Suprapubic skin (tissue), 4 donors: ENCODE data around the gene PSMC5. TPM values are rescaled to one million over a fixed set of nuclear protein-coding genes. Genes with fewer than 3 reads are reported as not detected.

Experiments used
- DNase-seq, 2 donors: peaks; one replicate each; pipeline ENCODE4 v3.0.0-alpha.2; 2019; ENCODE audit warnings: low spot score in 2 of 2
- H3K27ac ChIP-seq: fragments of 200-600 bp; sonication (generic); one replicate; pipeline ENCODE4 v1.5.1; 2019
- H3K27me3 ChIP-seq: fragments of 200-600 bp; sonication (generic); one replicate; pipeline ENCODE4 v1.5.1; 2019
- H3K36me3 ChIP-seq: fragments of 200-600 bp; sonication (generic); one replicate; pipeline ENCODE4 v1.5.1; 2019
- H3K4me1 ChIP-seq: fragments of 200-600 bp; sonication (generic); one replicate; pipeline ENCODE4 v1.5.1; 2019
- H3K4me3 ChIP-seq: fragments of 200-600 bp; sonication (generic); one replicate; pipeline ENCODE4 v1.5.1; 2019; ENCODE audit warnings: mild to moderate bottlenecking
- H3K9me3 ChIP-seq: fragments of 200-600 bp; sonication (generic); one replicate; pipeline ENCODE4 v1.5.1; 2019
- EP300 ChIP-seq: sonication (generic); formaldehyde crosslinking; IDR thresholded peaks from one replicate; pipeline ENCODE4 v1.6.1; 2017; ENCODE audit warnings: antibody characterized with exemption
- POLR2A ChIP-seq, 2 donors: fragments of 450-650 bp; IDR thresholded peaks; one replicate each; pipeline ENCODE4 v1.6.1; 2017; ENCODE audit warnings: antibody characterized with exemption in 2 of 2, mild to moderate bottlenecking in 2 of 2, moderate library complexity in 2 of 2
- POLR2AphosphoS5 ChIP-seq, 3 donors: sonication (generic); formaldehyde crosslinking; IDR thresholded peaks; one replicate each; pipeline ENCODE4 v1.6.1; 2017; ENCODE audit warnings: antibody characterized with exemption in 3 of 3
- WGBS: methylation state at CpG from one replicate; pipeline ENCODE4 v1.1.5; 2018; 5-methylcytosine and 5-hydroxymethylcytosine counted together
- total RNA-seq, 4 donors: library from RNA; depleted of rRNA; stranded (reverse); fragments of >200 nt; gene quantifications; one replicate each; pipeline ENCODE4 v1.1.0, GENCODE V29; 2016
- TF ChIP-seq, protein P1 (sequence below), 2 donors: fragments of 200-600 bp in 1 of 2; fragments of 450-650 bp in 1 of 2; sonication (generic) in 1 of 2; IDR thresholded peaks; one replicate each; pipeline ENCODE4 v1.5.1; 2016 to 2019; ENCODE audit warnings: antibody characterized with exemption in 2 of 2, mild to moderate bottlenecking in 1 of 2, moderate library complexity in 1 of 2

PSMC5 gene
- total RNA-seq, 4 donors from 2014 or later: 105 to 144 (median 118) TPM

DNA sequence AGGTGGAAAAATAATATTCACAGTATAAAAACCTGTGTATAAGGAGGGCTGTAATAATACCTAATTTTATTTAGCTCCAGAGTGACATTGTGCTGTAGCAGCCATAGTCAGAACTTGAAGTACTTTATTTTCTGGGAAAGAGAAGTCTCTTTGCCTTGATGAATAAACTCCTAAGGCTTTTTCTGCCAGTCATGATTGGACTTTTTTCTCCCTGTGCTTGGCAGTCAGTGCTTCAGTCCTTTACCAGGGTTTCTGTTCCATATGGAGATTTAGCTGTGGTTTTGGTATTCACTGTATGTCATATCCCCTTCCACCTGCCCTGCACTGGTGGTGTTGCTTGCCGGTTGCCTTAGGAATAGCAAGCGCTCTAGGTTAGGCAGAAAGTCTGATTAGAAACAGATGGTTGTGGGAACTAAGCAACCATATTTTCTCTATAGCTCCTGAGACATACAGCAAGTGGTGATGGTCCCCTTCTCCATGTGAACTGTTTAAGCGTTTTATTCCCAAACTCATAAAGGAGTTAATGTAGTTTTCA, 28.6 kb upstream of the PSMC5 start:
- H3K4me1 ChIP-seq: no peaks in the 10 kb centered on the region
- H3K27ac ChIP-seq: no peak overlapping the region
- no peak for DNase-seq
- H3K27me3 ChIP-seq: no peaks in the 10 kb centered on the region
- peaks cover 100% of the 10 kb centered on the region for H3K36me3 ChIP-seq
- 79% methylated on average over 3 of the region's 3 CpGs for WGBS
- TF ChIP-seq POLR2AphosphoS5 (IDR thresholded peaks at IDR 0.05) (no peak), EP300 (no peak), POLR2A (IDR thresholded peaks at IDR 0.05) (no peak)
- TF ChIP-seq, protein P1, sequence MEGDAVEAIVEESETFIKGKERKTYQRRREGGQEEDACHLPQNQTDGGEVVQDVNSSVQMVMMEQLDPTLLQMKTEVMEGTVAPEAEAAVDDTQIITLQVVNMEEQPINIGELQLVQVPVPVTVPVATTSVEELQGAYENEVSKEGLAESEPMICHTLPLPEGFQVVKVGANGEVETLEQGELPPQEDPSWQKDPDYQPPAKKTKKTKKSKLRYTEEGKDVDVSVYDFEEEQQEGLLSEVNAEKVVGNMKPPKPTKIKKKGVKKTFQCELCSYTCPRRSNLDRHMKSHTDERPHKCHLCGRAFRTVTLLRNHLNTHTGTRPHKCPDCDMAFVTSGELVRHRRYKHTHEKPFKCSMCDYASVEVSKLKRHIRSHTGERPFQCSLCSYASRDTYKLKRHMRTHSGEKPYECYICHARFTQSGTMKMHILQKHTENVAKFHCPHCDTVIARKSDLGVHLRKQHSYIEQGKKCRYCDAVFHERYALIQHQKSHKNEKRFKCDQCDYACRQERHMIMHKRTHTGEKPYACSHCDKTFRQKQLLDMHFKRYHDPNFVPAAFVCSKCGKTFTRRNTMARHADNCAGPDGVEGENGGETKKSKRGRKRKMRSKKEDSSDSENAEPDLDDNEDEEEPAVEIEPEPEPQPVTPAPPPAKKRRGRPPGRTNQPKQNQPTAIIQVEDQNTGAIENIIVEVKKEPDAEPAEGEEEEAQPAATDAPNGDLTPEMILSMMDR (IDR thresholded peaks at IDR 0.05): no peak
- no peaks in the 10 kb centered on the region for H3K9me3 ChIP-seq
- no peak overlapping the region for H3K4me3 ChIP-seq

GRCh38 chr17:63800783-63801182, 26.4 kb upstream of the PSMC5 start:
- TF ChIP-seq EP300 (no peak), POLR2A (IDR thresholded peaks at IDR 0.05) (no peak), POLR2AphosphoS5 (IDR thresholded peaks at IDR 0.05) (no peak)
- TF ChIP-seq, protein P1 (IDR thresholded peaks at IDR 0.05): no peak
- no peaks in the 10 kb centered on the region for H3K9me3 ChIP-seq
- H3K27me3 ChIP-seq: no peaks in the 10 kb centered on the region
- no peak overlapping the region for H3K4me3 ChIP-seq
- H3K4me1 ChIP-seq: no peaks in the 10 kb centered on the region
- WGBS: 97% methylated on average over 1 of the region's 1 CpG
- DNase-seq: no peak
- H3K27ac ChIP-seq: no peak overlapping the region
- peaks cover 99% of the 10 kb centered on the region for H3K36me3 ChIP-seq

GRCh38 chr17:63804328-63804727, 22.9 kb upstream of the PSMC5 start:
- Histone ChIP-seq H3K27ac (no peak overlapping the region), H3K4me1 (no peaks in the 10 kb centered on the region), H3K9me3 (no peaks in the 10 kb centered on the region), H3K36me3 (peaks cover 99% of the 10 kb centered on the region), H3K4me3 (no peak overlapping the region), H3K27me3 (no peaks in the 10 kb centered on the region)
- no peak for TF ChIP-seq EP300
- no peak for TF ChIP-seq POLR2AphosphoS5 (IDR thresholded peaks at IDR 0.05)
- TF ChIP-seq, protein P1 (IDR thresholded peaks at IDR 0.05): no peak
- no peak for TF ChIP-seq POLR2A (IDR thresholded peaks at IDR 0.05)
- WGBS: 90% methylated on average over 1 of the region's 1 CpG
- DNase-seq: no peak

GRCh38 chr17:63805591-63805990, 21.6 kb upstream of the PSMC5 start:
- Histone ChIP-seq H3K4me1 (no peaks in the 10 kb centered on the region), H3K27me3 (no peaks in the 10 kb centered on the region), H3K4me3 (no peak overlapping the region), H3K27ac (no peak overlapping the region), H3K36me3 (peaks cover 99% of the 10 kb centered on the region), H3K9me3 (no peaks in the 10 kb centered on the region)
- 72% methylated on average over 2 of the region's 2 CpGs for WGBS
- DNase-seq: no peak
- TF ChIP-seq, protein P1 (IDR thresholded peaks at IDR 0.05): no peak
- TF ChIP-seq POLR2A (IDR thresholded peaks at IDR 0.05) (no peak), EP300 (no peak), POLR2AphosphoS5 (IDR thresholded peaks at IDR 0.05) (no peak)

DNA sequence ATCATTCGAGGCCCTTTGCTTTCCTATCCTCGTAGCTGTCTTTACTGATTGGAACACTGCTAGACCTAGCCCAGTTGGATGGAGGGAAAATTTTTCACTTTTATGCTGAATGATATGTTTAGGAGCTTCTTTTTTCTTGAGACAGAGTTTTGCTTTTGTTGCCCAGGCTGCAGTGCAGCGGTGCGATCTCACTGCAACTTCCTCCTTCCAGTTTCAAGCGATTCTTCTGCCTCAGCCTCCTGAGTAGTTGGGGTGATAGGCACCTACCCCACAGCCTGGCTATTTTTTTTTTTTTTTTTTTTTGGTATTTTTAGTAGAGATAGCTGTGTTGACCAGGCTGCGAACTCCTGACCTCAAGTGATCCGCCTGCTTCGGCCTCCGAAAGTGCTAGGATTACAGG, 17.3 kb upstream of the PSMC5 start:
- no peak overlapping the region for H3K4me3 ChIP-seq
- no peaks in the 10 kb centered on the region for H3K27me3 ChIP-seq
- H3K9me3 ChIP-seq: no peaks in the 10 kb centered on the region
- no peak overlapping the region for H3K27ac ChIP-seq
- DNase-seq: no peak
- 86% methylated on average over 9 of the region's 9 CpGs for WGBS
- TF ChIP-seq POLR2AphosphoS5 (IDR thresholded peaks at IDR 0.05): no peak
- TF ChIP-seq EP300: no peak
- TF ChIP-seq, protein P1 (IDR thresholded peaks at IDR 0.05): no peak
- no peak for TF ChIP-seq POLR2A (IDR thresholded peaks at IDR 0.05)
- H3K4me1 ChIP-seq: no peaks in the 10 kb centered on the region
- H3K36me3 ChIP-seq: peaks cover 100% of the 10 kb centered on the region
